Suprapubic skin (tissue), 4 donors: ENCODE results near the gene ZRANB1. TPM values are rescaled to one million over a fixed set of nuclear protein-coding genes. Genes with fewer than 3 reads are reported as not detected.
A peak's percentile ranks its signal among the peaks of the same experiment; 100 is the strongest.

Source experiments
- DNase-seq, 2 donors: peaks; one replicate each; pipeline ENCODE4 v3.0.0-alpha.2; 2019; ENCODE audit warnings: low spot score in 2 of 2
- H3K27ac ChIP-seq: fragments of 200-600 bp; sonication (generic); one replicate; pipeline ENCODE4 v1.5.1; 2019
- H3K27me3 ChIP-seq: fragments of 200-600 bp; sonication (generic); one replicate; pipeline ENCODE4 v1.5.1; 2019
- H3K36me3 ChIP-seq: fragments of 200-600 bp; sonication (generic); one replicate; pipeline ENCODE4 v1.5.1; 2019
- H3K4me1 ChIP-seq: fragments of 200-600 bp; sonication (generic); one replicate; pipeline ENCODE4 v1.5.1; 2019
- H3K4me3 ChIP-seq: fragments of 200-600 bp; sonication (generic); one replicate; pipeline ENCODE4 v1.5.1; 2019; ENCODE audit warnings: mild to moderate bottlenecking
- H3K9me3 ChIP-seq: fragments of 200-600 bp; sonication (generic); one replicate; pipeline ENCODE4 v1.5.1; 2019
- EP300 ChIP-seq: sonication (generic); formaldehyde crosslinking; IDR thresholded peaks from one replicate; pipeline ENCODE4 v1.6.1; 2017; ENCODE audit warnings: antibody characterized with exemption
- POLR2A ChIP-seq, 2 donors: fragments of 450-650 bp; IDR thresholded peaks; one replicate each; pipeline ENCODE4 v1.6.1; 2017; ENCODE audit warnings: antibody characterized with exemption in 2 of 2, mild to moderate bottlenecking in 2 of 2, moderate library complexity in 2 of 2
- POLR2AphosphoS5 ChIP-seq, 3 donors: sonication (generic); formaldehyde crosslinking; IDR thresholded peaks; one replicate each; pipeline ENCODE4 v1.6.1; 2017; ENCODE audit warnings: antibody characterized with exemption in 3 of 3
- WGBS: methylation state at CpG from one replicate; pipeline ENCODE4 v1.1.5; 2018; 5-methylcytosine and 5-hydroxymethylcytosine counted together
- total RNA-seq, 4 donors: library from RNA; depleted of rRNA; stranded (reverse); fragments of >200 nt; gene quantifications; one replicate each; pipeline ENCODE4 v1.1.0, GENCODE V29; 2016
- TF ChIP-seq, protein P1 (sequence below), 2 donors: fragments of 200-600 bp in 1 of 2; fragments of 450-650 bp in 1 of 2; sonication (generic) in 1 of 2; IDR thresholded peaks; one replicate each; pipeline ENCODE4 v1.5.1; 2016 to 2019; ENCODE audit warnings: antibody characterized with exemption in 2 of 2, mild to moderate bottlenecking in 1 of 2, moderate library complexity in 1 of 2

The ZRANB1 gene
- total RNA-seq, 4 donors from 2014 or later, result 21.2 to 37.9 (median 30.2) TPM

GRCh38 chr10:124993736-124994451, 52.0 kb downstream of the ZRANB1 start:
- Histone ChIP-seq H3K27me3 (no peaks in the 10 kb centered on the region), H3K4me1 (peaks cover 15% of the 10 kb centered on the region), H3K27ac (peak overlapping the region; percentile 10), H3K4me3 (no peak overlapping the region), H3K9me3 (no peaks in the 10 kb centered on the region), H3K36me3 (peaks cover 88% of the 10 kb centered on the region)
- no peak for DNase-seq
- TF ChIP-seq EP300 (no peak), POLR2AphosphoS5 (IDR thresholded peaks at IDR 0.05) (no peak), POLR2A (IDR thresholded peaks at IDR 0.05) (no peak)
- TF ChIP-seq, protein P1, sequence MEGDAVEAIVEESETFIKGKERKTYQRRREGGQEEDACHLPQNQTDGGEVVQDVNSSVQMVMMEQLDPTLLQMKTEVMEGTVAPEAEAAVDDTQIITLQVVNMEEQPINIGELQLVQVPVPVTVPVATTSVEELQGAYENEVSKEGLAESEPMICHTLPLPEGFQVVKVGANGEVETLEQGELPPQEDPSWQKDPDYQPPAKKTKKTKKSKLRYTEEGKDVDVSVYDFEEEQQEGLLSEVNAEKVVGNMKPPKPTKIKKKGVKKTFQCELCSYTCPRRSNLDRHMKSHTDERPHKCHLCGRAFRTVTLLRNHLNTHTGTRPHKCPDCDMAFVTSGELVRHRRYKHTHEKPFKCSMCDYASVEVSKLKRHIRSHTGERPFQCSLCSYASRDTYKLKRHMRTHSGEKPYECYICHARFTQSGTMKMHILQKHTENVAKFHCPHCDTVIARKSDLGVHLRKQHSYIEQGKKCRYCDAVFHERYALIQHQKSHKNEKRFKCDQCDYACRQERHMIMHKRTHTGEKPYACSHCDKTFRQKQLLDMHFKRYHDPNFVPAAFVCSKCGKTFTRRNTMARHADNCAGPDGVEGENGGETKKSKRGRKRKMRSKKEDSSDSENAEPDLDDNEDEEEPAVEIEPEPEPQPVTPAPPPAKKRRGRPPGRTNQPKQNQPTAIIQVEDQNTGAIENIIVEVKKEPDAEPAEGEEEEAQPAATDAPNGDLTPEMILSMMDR (IDR thresholded peaks at IDR 0.05), result no peak
- WGBS, result 89% methylated on average over 20 of the region's 21 CpGs

DNA sequence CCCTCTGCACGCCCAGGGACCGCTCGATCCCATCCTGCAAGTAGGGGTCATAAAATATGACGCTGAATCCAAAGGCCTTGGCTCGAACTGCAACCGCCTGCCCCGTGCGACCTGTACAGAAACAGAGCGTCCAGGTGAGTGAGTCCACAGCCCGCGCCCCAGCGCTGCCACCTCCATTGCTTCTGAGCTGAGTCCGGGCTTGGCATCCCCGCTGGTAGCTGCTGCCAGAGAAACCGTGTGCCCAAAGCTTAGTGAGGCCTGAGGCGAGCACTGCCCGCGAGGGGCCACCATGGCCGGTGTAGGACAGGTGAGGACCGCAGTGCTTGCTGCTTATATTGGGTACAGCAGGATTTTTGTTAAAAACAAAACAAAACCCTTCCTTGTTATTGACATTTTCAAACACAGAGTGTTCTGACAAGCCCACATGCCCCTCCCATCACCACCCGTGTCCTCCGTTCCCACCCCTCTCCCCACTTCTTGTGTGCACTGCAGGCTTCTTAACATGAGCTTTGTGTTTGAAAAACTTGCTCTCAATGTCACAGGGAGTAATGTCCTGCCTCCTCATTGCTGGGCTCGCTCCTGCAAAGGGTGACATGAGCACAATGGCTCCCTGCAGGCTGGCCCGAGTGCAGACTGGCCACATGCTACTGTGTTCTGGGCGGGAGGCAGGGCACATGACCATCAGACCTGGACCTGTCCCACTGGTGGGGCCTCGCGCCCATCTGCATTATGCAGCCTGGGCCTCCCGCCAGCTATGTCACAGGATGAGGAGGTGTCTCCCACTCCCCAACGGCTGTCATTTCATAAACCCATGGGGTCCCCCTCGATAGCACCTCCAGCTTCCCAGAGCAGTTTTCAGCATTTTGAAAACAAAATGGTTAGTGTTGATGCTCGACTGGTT, 52.9 kb downstream of the ZRANB1 start:
- DNase-seq, result peak; percentile 62 to 77
- H3K36me3 ChIP-seq, result peaks cover 88% of the 10 kb centered on the region
- no peak overlapping the region for H3K27ac ChIP-seq

DNA sequence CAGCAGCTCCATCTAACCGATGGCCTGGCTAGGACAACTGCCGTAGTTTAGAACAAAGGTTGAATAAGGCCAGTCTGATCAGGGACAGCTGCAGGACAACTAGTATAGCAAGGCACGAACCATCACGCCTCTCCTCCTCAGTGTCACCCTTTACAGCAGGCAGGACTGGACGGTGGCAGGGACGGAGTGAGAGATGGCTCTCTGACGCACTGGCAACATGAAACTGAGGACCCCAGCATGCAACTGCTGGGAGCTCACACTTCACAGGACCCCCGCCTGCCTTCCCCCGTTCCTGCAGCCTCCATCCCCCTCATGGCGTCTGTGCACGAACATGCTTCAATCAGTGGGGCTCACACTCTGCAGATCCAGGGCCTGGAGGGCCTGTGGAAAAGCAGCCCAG, 53.7 kb downstream of the ZRANB1 start:
- Histone ChIP-seq H3K4me1 (peaks cover 26% of the 10 kb centered on the region), H3K27me3 (no peaks in the 10 kb centered on the region), H3K9me3 (no peaks in the 10 kb centered on the region), H3K27ac (no peak overlapping the region), H3K4me3 (no peak overlapping the region), H3K36me3 (peaks cover 88% of the 10 kb centered on the region)
- TF ChIP-seq, protein P1 (IDR thresholded peaks at IDR 0.05), result no peak
- TF ChIP-seq POLR2AphosphoS5 (IDR thresholded peaks at IDR 0.05), result no peak
- no peak for TF ChIP-seq EP300
- TF ChIP-seq POLR2A (IDR thresholded peaks at IDR 0.05), result no peak
- WGBS, result 88% methylated on average over 9 of the region's 11 CpGs
- DNase-seq, result no peak

More for the DNA sequence above, 52.9 kb downstream of the ZRANB1 start:
- Histone ChIP-seq H3K4me3 (no peak overlapping the region), H3K9me3 (no peaks in the 10 kb centered on the region), H3K27me3 (no peaks in the 10 kb centered on the region), H3K4me1 (peaks cover 19% of the 10 kb centered on the region)
- no peak for TF ChIP-seq POLR2AphosphoS5 (IDR thresholded peaks at IDR 0.05)
- no peak for TF ChIP-seq EP300
- TF ChIP-seq POLR2A (IDR thresholded peaks at IDR 0.05), result no peak
- TF ChIP-seq, protein P1 (IDR thresholded peaks at IDR 0.05), result no peak
- 79% methylated on average over 16 of the region's 31 CpGs for WGBS

DNA sequence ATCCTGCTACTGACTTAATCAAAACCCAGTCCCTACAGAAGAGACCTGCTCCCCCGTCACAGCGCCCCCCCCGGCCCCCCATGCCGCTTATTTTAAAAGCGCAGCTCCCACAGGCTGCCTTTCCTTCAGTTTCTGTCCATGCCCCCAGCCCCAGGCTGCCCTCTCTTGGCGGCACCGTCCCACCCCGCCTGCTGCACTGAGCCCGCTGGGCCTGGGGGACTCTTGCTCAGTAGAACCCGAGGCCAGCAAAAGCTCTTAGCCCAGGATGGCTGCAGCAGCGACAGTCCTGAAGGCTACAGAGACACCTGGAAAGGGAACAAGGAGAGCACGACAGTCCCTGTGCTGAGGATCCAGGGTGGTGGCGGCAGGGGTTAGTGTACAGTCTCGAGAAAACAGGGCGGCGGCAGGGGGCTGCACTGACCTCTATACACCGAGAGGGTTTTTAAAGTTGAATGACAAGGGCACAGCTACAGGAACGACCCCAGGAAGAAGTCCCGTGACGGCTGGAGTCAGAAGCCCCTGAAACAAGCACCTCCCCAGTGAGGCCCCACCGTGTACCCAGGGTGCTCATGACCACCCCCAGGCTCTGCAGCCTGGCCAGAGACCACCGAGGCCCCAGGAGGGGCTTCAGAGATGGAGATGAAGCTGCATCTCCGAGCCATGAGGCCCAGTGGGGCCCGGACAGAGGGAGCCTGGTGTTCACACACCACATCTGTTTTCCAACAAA, 54.4 kb downstream of the ZRANB1 start:
- no peak overlapping the region for H3K4me3 ChIP-seq
- H3K36me3 ChIP-seq, result peaks cover 81% of the 10 kb centered on the region
- TF ChIP-seq, protein P1 (IDR thresholded peaks at IDR 0.05), result no peak
- TF ChIP-seq POLR2A (IDR thresholded peaks at IDR 0.05) (no peak), POLR2AphosphoS5 (IDR thresholded peaks at IDR 0.05) (no peak), EP300 (no peak)
- no peaks in the 10 kb centered on the region for H3K9me3 ChIP-seq
- H3K27ac ChIP-seq, result no peak overlapping the region
- DNase-seq, result peak in 1 of 2 donors; percentile 78
- H3K4me1 ChIP-seq, result peaks cover 33% of the 10 kb centered on the region
- H3K27me3 ChIP-seq, result no peaks in the 10 kb centered on the region
- 92% methylated on average over 21 of the region's 24 CpGs for WGBS
